Hepatocyte (in vitro differentiated cells): ENCODE data around the gene DUSP10.

ENCODE experiments used
- EZH2 ChIP-seq: fragments of 200-600 bp; sonication (generic); IDR thresholded peaks from 2 replicates; pipeline ENCODE4 v1.6.1; 2016; ENCODE audit warnings: antibody characterized with exemption, mild to moderate bottlenecking, borderline replicate concordance
- EZH2phosphoT487 ChIP-seq: fragments of 200-600 bp; sonication (generic); IDR thresholded peaks from one replicate; pipeline ENCODE4 v1.6.1; 2018; ENCODE audit warnings: antibody characterized with exemption, mild to moderate bottlenecking, low read depth, moderate library complexity; ENCODE audit not compliant: unreplicated experiment, severe bottlenecking
- TF ChIP-seq, protein P1 (sequence below): fragments of 200-600 bp; sonication (generic); IDR thresholded peaks from 2 replicates; pipeline ENCODE4 v1.5.1; 2016; ENCODE audit warnings: antibody characterized with exemption, mild to moderate bottlenecking; ENCODE audit not compliant: poor library complexity

DNA sequence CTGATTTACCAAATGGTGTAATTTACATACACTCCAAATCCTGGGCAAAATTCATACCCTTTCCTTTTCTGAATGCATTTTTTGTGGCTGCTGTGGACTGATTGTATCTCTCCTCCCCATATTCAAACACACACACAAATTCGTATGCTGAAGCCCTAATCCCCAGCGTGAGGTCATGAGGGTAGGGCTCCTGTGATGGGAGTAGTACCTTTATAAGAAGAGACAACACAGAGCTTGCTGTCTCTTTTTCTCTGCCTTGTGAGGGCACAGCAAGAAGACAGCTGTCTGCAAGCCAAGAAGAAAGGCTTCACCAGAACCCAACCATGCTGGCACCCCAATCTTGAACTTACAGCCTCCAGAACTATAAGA is 24.4 kb downstream of the DUSP10 start:
- TF ChIP-seq, protein P1, sequence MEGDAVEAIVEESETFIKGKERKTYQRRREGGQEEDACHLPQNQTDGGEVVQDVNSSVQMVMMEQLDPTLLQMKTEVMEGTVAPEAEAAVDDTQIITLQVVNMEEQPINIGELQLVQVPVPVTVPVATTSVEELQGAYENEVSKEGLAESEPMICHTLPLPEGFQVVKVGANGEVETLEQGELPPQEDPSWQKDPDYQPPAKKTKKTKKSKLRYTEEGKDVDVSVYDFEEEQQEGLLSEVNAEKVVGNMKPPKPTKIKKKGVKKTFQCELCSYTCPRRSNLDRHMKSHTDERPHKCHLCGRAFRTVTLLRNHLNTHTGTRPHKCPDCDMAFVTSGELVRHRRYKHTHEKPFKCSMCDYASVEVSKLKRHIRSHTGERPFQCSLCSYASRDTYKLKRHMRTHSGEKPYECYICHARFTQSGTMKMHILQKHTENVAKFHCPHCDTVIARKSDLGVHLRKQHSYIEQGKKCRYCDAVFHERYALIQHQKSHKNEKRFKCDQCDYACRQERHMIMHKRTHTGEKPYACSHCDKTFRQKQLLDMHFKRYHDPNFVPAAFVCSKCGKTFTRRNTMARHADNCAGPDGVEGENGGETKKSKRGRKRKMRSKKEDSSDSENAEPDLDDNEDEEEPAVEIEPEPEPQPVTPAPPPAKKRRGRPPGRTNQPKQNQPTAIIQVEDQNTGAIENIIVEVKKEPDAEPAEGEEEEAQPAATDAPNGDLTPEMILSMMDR = no peak
- TF ChIP-seq EZH2 (no peak), EZH2phosphoT487 (no peak)
